Astrocyte (in vitro differentiated cells and primary cell): ENCODE measurements around the gene ESRRG. TPM values are rescaled to one million over a fixed set of nuclear protein-coding genes. Genes with fewer than 3 reads are reported as not detected.
A peak's percentile ranks its signal among the peaks of the same experiment; 100 is the strongest.

Experiments
- DNase-seq: peaks from one replicate; pipeline ENCODE4 v3.0.0-alpha.2; 2010; ENCODE audit warnings: low read depth
- FAIRE-seq: peaks from 2 replicates; lab custom pipeline; 2011; peaks lifted over from hg19 to GRCh38; lab: Jason Lieb, UNC
- H2AFZ ChIP-seq: 2 replicates; pipeline ENCODE4 v1.6.0; 2012; ENCODE audit warnings: low read depth, low read length, inconsistent platforms
- H3K27ac ChIP-seq: 2 replicates; pipeline ENCODE4 v1.5.1; 2011; ENCODE audit warnings: low read depth, low read length, inconsistent platforms
- H3K27me3 ChIP-seq: 2 replicates; pipeline ENCODE4 v1.6.0; 2011; ENCODE audit warnings: low read length, inconsistent platforms; ENCODE audit not compliant: insufficient read depth
- H3K36me3 ChIP-seq: 2 replicates; pipeline ENCODE4 v1.5.1; 2011; ENCODE audit warnings: low read length, inconsistent platforms; ENCODE audit not compliant: insufficient read depth
- H3K4me1 ChIP-seq: 2 replicates; pipeline ENCODE4 v1.5.1; 2011; ENCODE audit warnings: low read length, inconsistent platforms; ENCODE audit not compliant: insufficient read depth
- H3K4me2 ChIP-seq: 2 replicates; pipeline ENCODE4 v1.6.0; 2012; ENCODE audit warnings: low read length, inconsistent platforms
- H3K4me3 ChIP-seq: 2 replicates; pipeline ENCODE4 v1.5.1; 2011; ENCODE audit warnings: low read depth, mild to moderate bottlenecking, low read length, inconsistent platforms; ENCODE audit not compliant: insufficient read depth
- H3K79me2 ChIP-seq: 2 replicates; pipeline ENCODE4 v1.6.0; 2012; ENCODE audit warnings: mild to moderate bottlenecking, low read length, inconsistent platforms; ENCODE audit not compliant: insufficient read depth
- H3K9ac ChIP-seq: 2 replicates; pipeline ENCODE4 v1.6.0; 2012; ENCODE audit warnings: mild to moderate bottlenecking, low read length, inconsistent platforms
- H3K9me3 ChIP-seq: 2 replicates; pipeline ENCODE4 v1.5.1; 2012; ENCODE audit warnings: low read depth, mild to moderate bottlenecking, low read length, inconsistent platforms; ENCODE audit not compliant: insufficient read depth
- H4K20me1 ChIP-seq: 2 replicates; pipeline ENCODE4 v1.6.0; 2012; ENCODE audit warnings: low read length, inconsistent platforms; ENCODE audit not compliant: insufficient read depth
- H3K27ac Mint-ChIP-seq: one replicate; pipeline ENCODE4 v1.8.0; 2021; ENCODE audit warnings: mild to moderate bottlenecking, mixed read lengths; ENCODE audit not compliant: unreplicated experiment
- H3K27me3 Mint-ChIP-seq: one replicate; pipeline ENCODE4 v1.8.0; 2021; ENCODE audit warnings: low read depth, mixed read lengths; ENCODE audit not compliant: unreplicated experiment
- H3K36me3 Mint-ChIP-seq: one replicate; pipeline ENCODE4 v1.8.0; 2021; ENCODE audit warnings: low read depth, mixed read lengths; ENCODE audit not compliant: unreplicated experiment
- H3K4me1 Mint-ChIP-seq: one replicate; pipeline ENCODE4 v1.8.0; 2021; ENCODE audit warnings: low read depth, mixed read lengths; ENCODE audit not compliant: unreplicated experiment
- H3K4me3 Mint-ChIP-seq: one replicate; pipeline ENCODE4 v1.8.0; 2021; ENCODE audit warnings: mild to moderate bottlenecking, moderate library complexity, mixed read lengths; ENCODE audit not compliant: unreplicated experiment
- H3K9me3 Mint-ChIP-seq: one replicate; pipeline ENCODE4 v1.8.0; 2021; ENCODE audit warnings: mild to moderate bottlenecking, mixed read lengths; ENCODE audit not compliant: unreplicated experiment
- EZH2 ChIP-seq: IDR thresholded peaks from 2 replicates; pipeline ENCODE4 v1.6.1; 2012; ENCODE audit warnings: mild to moderate bottlenecking, low read length, inconsistent platforms; ENCODE audit not compliant: insufficient read depth
- total RNA-seq: library from RNA; stranded (reverse); gene quantifications from 2 replicates; pipeline ENCODE4 v1.2.1, GENCODE V29; 2021
- TF ChIP-seq, protein P1 (sequence below): IDR thresholded peaks from 2 replicates; pipeline ENCODE4 v1.5.1; 2011; ENCODE audit warnings: low read depth, mild to moderate bottlenecking, inconsistent platforms, low read length, moderate library complexity; ENCODE audit not compliant: insufficient read depth

The ESRRG gene
- total RNA-seq, 1 donor from 2014 or later, result 0.79 TPM

DNA sequence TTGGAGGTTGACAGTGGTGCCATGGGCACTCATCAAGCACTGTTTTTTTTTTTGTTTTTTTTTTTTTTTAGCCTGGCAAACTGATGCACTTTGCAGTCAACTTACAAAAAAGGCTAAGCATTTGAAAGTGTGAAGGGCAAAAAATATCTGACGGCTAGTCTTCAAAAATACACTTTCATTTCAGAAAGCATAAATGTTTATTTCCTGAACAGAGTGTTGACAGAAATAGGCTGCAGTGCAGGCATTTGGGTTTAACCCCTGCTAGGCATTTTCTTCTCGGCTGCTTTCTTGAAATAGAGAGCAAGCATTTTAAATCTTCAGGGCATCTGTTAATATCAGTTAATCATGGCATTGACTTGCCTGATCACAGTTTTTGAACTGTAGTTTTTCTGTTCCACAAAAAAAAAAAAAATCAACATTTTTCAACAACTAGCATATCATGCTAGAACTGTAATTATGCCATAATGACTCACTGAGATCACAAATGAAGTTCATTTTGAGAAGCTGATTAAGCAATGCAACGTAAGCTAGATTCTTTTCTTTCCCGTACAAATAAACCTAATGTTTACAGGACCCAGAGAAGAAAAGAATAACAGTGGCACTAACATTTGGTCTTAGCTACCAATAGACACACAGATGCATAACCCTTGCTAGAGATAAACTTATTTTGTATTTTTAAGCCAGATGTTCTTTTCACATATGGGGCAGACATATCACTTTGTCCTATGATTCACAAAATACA, 199.6 kb downstream of the ESRRG start:
- no peak for FAIRE-seq
- no peak overlapping the region for H3K4me2 ChIP-seq
- no peak overlapping the region for H3K27ac Mint-ChIP-seq

DNA sequence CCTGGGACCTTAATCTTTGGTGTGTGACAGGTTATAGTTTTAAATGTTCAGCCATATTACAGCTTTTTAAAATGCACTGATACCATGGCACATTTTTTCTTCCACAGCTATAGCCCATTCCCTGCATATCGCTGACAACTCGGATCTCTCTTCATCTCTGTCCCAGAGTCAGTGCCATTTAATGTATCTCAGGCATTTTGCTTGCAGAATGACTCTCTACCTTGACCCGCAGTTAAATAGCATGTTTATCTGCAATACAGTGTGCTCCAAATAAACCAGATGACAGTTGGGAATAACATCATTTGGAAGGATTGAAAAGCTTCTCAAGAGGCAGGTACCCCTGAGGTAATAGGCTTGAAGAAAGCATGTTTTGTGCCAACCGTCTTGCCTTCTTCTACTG, 200.2 kb downstream of the ESRRG start:
- Histone ChIP-seq H3K4me2 (no peak overlapping the region), H3K27me3 (no peaks in the 10 kb centered on the region), H3K4me1 (no peaks in the 10 kb centered on the region), H3K9me3 (no peaks in the 10 kb centered on the region), H3K27ac (no peak overlapping the region), H3K79me2 (no peaks in the 10 kb centered on the region), H2AFZ (no peak overlapping the region), H3K9ac (no peak overlapping the region), H3K4me3 (no peak overlapping the region), H4K20me1 (no peaks in the 10 kb centered on the region), H3K36me3 (no peaks in the 10 kb centered on the region)
- Mint-ChIP-seq H3K27me3 (no peaks in the 10 kb centered on the region), H3K36me3 (no peaks in the 10 kb centered on the region), H3K9me3 (peaks cover 1% of the 10 kb centered on the region), H3K4me3 (no peak overlapping the region), H3K27ac (no peak overlapping the region), H3K4me1 (no peaks in the 10 kb centered on the region)
- no peak for FAIRE-seq
- TF ChIP-seq, protein P1, sequence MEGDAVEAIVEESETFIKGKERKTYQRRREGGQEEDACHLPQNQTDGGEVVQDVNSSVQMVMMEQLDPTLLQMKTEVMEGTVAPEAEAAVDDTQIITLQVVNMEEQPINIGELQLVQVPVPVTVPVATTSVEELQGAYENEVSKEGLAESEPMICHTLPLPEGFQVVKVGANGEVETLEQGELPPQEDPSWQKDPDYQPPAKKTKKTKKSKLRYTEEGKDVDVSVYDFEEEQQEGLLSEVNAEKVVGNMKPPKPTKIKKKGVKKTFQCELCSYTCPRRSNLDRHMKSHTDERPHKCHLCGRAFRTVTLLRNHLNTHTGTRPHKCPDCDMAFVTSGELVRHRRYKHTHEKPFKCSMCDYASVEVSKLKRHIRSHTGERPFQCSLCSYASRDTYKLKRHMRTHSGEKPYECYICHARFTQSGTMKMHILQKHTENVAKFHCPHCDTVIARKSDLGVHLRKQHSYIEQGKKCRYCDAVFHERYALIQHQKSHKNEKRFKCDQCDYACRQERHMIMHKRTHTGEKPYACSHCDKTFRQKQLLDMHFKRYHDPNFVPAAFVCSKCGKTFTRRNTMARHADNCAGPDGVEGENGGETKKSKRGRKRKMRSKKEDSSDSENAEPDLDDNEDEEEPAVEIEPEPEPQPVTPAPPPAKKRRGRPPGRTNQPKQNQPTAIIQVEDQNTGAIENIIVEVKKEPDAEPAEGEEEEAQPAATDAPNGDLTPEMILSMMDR, result no peak
- no peak for TF ChIP-seq EZH2
- DNase-seq, result no peak

More for the DNA sequence above, 199.6 kb downstream of the ESRRG start:
- Histone ChIP-seq H3K79me2 (no peaks in the 10 kb centered on the region), H4K20me1 (no peaks in the 10 kb centered on the region), H3K4me1 (no peaks in the 10 kb centered on the region), H3K9ac (no peak overlapping the region), H2AFZ (no peak overlapping the region), H3K36me3 (no peaks in the 10 kb centered on the region), H3K27ac (no peak overlapping the region), H3K27me3 (no peaks in the 10 kb centered on the region), H3K9me3 (no peaks in the 10 kb centered on the region), H3K4me3 (no peak overlapping the region)
- no peaks in the 10 kb centered on the region for H3K27me3 Mint-ChIP-seq
- peak; percentile 27 for DNase-seq
- no peak for TF ChIP-seq EZH2
- TF ChIP-seq, protein P1, result no peak
- peaks cover 1% of the 10 kb centered on the region for H3K9me3 Mint-ChIP-seq
- no peaks in the 10 kb centered on the region for H3K36me3 Mint-ChIP-seq
- H3K4me1 Mint-ChIP-seq, result no peaks in the 10 kb centered on the region
- no peak overlapping the region for H3K4me3 Mint-ChIP-seq

DNA sequence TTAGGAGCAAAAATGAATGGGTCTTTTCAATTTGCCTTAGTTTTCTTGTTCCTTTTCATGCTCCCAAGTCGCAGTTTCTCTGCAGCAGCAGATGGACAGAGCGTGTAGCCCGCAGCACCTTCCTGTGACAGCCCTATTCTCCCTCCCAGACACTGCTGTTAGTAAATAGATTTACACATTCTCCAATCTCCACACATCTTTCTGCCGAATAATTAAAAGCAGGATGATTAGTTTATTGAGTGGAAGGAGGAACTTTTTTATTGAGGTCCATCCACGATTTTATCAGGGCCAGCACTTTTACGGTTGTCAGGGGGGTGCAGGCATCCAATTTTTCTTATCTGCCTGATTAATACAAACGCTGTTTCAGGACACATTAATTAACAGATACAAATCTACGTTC, 201.8 kb downstream of the ESRRG start:
- DNase-seq, result no peak

More for the DNA sequence above, 201.8 kb downstream of the ESRRG start:
- H3K4me3 ChIP-seq, result no peak overlapping the region
- H3K4me1 Mint-ChIP-seq, result no peaks in the 10 kb centered on the region
- H3K4me3 Mint-ChIP-seq, result no peak overlapping the region
- no peaks in the 10 kb centered on the region for H3K9me3 ChIP-seq
- no peaks in the 10 kb centered on the region for H3K27me3 Mint-ChIP-seq
- no peak overlapping the region for H3K27ac Mint-ChIP-seq
- no peaks in the 10 kb centered on the region for H3K36me3 Mint-ChIP-seq
- FAIRE-seq, result no peak
- no peak overlapping the region for H3K9ac ChIP-seq
- H3K4me1 ChIP-seq, result no peaks in the 10 kb centered on the region
- no peaks in the 10 kb centered on the region for H3K79me2 ChIP-seq
- peaks cover 1% of the 10 kb centered on the region for H3K9me3 Mint-ChIP-seq
- no peak overlapping the region for H2AFZ ChIP-seq
- TF ChIP-seq, protein P1, result no peak
- TF ChIP-seq EZH2, result no peak
- no peaks in the 10 kb centered on the region for H4K20me1 ChIP-seq
- no peaks in the 10 kb centered on the region for H3K27me3 ChIP-seq
- H3K36me3 ChIP-seq, result no peaks in the 10 kb centered on the region
- no peak overlapping the region for H3K4me2 ChIP-seq
- no peak overlapping the region for H3K27ac ChIP-seq
